Gastrocnemius medialis (tissue), 4 donors: ENCODE data around the gene DPEP1.

Experiments
- POLR2A ChIP-seq, 2 donors: fragments of 450-650 bp; IDR thresholded peaks; one replicate each; pipeline ENCODE4 v1.6.1; 2017; ENCODE audit warnings: antibody characterized with exemption in 2 of 2, mild to moderate bottlenecking in 2 of 2, moderate library complexity in 2 of 2
- TF ChIP-seq, protein P1 (sequence below), 5 experiments: fragments of 450-650 bp in 3 of 5; fragments of 200-600 bp in 2 of 5; sonication (generic) in 2 of 5; IDR thresholded peaks in 4 of 5; conservative IDR thresholded peaks in 1 of 5; 1 replicate in 4 of 5; 2 replicates in 1 of 5; pipeline ENCODE4 v1.5.1; 2016 to 2019; ENCODE audit warnings: antibody characterized with exemption in 5 of 5, mild to moderate bottlenecking in 3 of 5, moderate library complexity in 3 of 5

GRCh38 chr16:89657442-89658220 is 44.2 kb downstream of the DPEP1 start, which contains the start of the genes CHMP1A and SPATA33:
- peak; percentile 54 to 78 for TF ChIP-seq POLR2A (IDR thresholded peaks at IDR 0.05)
- TF ChIP-seq, protein P1, sequence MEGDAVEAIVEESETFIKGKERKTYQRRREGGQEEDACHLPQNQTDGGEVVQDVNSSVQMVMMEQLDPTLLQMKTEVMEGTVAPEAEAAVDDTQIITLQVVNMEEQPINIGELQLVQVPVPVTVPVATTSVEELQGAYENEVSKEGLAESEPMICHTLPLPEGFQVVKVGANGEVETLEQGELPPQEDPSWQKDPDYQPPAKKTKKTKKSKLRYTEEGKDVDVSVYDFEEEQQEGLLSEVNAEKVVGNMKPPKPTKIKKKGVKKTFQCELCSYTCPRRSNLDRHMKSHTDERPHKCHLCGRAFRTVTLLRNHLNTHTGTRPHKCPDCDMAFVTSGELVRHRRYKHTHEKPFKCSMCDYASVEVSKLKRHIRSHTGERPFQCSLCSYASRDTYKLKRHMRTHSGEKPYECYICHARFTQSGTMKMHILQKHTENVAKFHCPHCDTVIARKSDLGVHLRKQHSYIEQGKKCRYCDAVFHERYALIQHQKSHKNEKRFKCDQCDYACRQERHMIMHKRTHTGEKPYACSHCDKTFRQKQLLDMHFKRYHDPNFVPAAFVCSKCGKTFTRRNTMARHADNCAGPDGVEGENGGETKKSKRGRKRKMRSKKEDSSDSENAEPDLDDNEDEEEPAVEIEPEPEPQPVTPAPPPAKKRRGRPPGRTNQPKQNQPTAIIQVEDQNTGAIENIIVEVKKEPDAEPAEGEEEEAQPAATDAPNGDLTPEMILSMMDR (IDR thresholded peaks at IDR 0.05 in 4 of 5, conservative IDR thresholded peaks at IDR 0.05 in 1 of 5): no peak
